Measurements from ENCODE around the gene LUM. TPM values are rescaled to one million over a fixed set of nuclear protein-coding genes. Genes with fewer than 3 reads are reported as not detected.

The LUM gene
- total RNA-seq, 1 experiment from 2014 or later, result 0.23 TPM

GRCh38 chr12:91094957-91095356, 16.3 kb downstream of the LUM start:
- BruUV-seq (replicated peaks), result no TSS peak
- TF ChIP-seq POLR2AphosphoS5 (IDR thresholded peaks at IDR 0.05; ENCODE audit: low read depth, low read length) (no peak), SIN3A (IDR thresholded peaks at IDR 0.05; ENCODE audit: borderline replicate concordance, insufficient read depth, low read depth, low read length) (no peak), CTCF (IDR thresholded peaks at IDR 0.05) (no peak), REST (IDR thresholded peaks at IDR 0.05; ENCODE audit: insufficient read depth in 1 of 2, low read depth in 2 of 2, low read length in 1 of 2) (no peak), TCF7L2 (IDR thresholded peaks at IDR 0.05; ENCODE audit: low read depth, low read length) (no peak)

GRCh38 chr12:91094032-91094662, 17.1 kb downstream of the LUM start:
- no peak for DNase-seq (ENCODE audit: low read depth, low spot score)
- POLR2A ChIA-PET, result no interaction called here
- BruUV-seq (replicated peaks), result no TSS peak

More at GRCh38 chr12:91094957-91095356, 16.3 kb downstream of the LUM start:
- in situ Hi-C loops (cut with HindIII; ENCODE audit: low pct_unique_long_range_greater_than_20kb, low sequenced_read_pairs), result no loop called here
- intact Hi-C loops (cut with micrococcal nuclease; ENCODE audit: unreplicated experiment), result no loop called here
- Histone ChIP-seq H3K4me3 (ENCODE audit: low read depth in 2 of 2, low read length in 2 of 2) (no peak overlapping the region), H3K27ac (ENCODE audit: low read length) (no peak overlapping the region), H3K27me3 (ENCODE audit: control insufficient read depth, insufficient read depth, low read length) (no peaks in the 10 kb centered on the region), H3K4me1 (ENCODE audit: control insufficient read depth, insufficient read depth, low read length) (no peaks in the 10 kb centered on the region), H3K36me3 (ENCODE audit: control insufficient read depth, insufficient read depth, low read length) (no peaks in the 10 kb centered on the region), H3K9me3 (ENCODE audit: control insufficient read depth, insufficient read depth, low read depth, low read length) (no peaks in the 10 kb centered on the region)
- DNase-seq (ENCODE audit: low read depth, low spot score) (no peak), ATAC-seq (no peak)
- ChIA-PET CTCF (no interaction called here), POLR2A (no interaction called here)

More at GRCh38 chr12:91094032-91094662, 17.1 kb downstream of the LUM start:
- no peak overlapping the region for H3K4me3 ChIP-seq (ENCODE audit: low read depth in 2 of 2, low read length in 2 of 2)
- ATAC-seq, result no peak
- no peaks in the 10 kb centered on the region for H3K27me3 ChIP-seq (ENCODE audit: control insufficient read depth, insufficient read depth, low read length)
- no peaks in the 10 kb centered on the region for H3K36me3 ChIP-seq (ENCODE audit: control insufficient read depth, insufficient read depth, low read length)
- no peaks in the 10 kb centered on the region for H3K4me1 ChIP-seq (ENCODE audit: control insufficient read depth, insufficient read depth, low read length)
- in situ Hi-C loops (cut with HindIII; ENCODE audit: low pct_unique_long_range_greater_than_20kb, low sequenced_read_pairs) (no loop called here), intact Hi-C loops (cut with micrococcal nuclease; ENCODE audit: unreplicated experiment) (no loop called here)
- H3K9me3 ChIP-seq (ENCODE audit: control insufficient read depth, insufficient read depth, low read depth, low read length), result no peaks in the 10 kb centered on the region
- H3K27ac ChIP-seq (ENCODE audit: low read length), result no peak overlapping the region
- TF ChIP-seq SIN3A (IDR thresholded peaks at IDR 0.05; ENCODE audit: borderline replicate concordance, insufficient read depth, low read depth, low read length) (no peak), POLR2AphosphoS5 (IDR thresholded peaks at IDR 0.05; ENCODE audit: low read depth, low read length) (no peak), REST (IDR thresholded peaks at IDR 0.05; ENCODE audit: insufficient read depth in 1 of 2, low read depth in 2 of 2, low read length in 1 of 2) (no peak), CTCF (IDR thresholded peaks at IDR 0.05) (no peak), TCF7L2 (IDR thresholded peaks at IDR 0.05; ENCODE audit: low read depth, low read length) (no peak)
- CTCF ChIA-PET, result no interaction called here

Measured in Panc1 (cell line).